Measurements from ENCODE around the gene FUBP1. TPM values are rescaled to one million over a fixed set of nuclear protein-coding genes. Genes with fewer than 3 reads are reported as not detected.

FUBP1 gene
- total RNA-seq, 3 donors from 2014 or later: 86.5 to 105 (median 97.8) TPM

DNA sequence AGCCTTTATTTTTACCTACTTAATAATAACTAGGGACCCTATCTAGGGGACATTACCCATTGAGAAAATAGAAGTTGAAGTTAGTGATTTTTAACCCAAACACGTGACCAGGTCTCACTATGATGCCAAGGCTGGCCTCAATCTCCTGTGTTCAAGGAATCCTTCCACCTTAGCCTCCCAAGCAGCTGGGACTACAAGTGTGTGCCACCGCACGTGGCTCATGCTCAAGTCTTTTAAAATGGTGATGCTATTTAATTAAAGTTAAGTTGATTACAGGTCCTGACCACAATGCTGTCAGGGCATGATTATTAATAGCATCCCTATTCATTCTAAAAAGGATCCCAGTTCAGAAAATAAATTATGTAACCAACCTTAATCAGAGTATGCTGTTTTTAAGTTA, 25.0 kb downstream of the FUBP1 start:
- Histone ChIP-seq H3K9me3 (no peaks in the 10 kb centered on the region), H3K36me3 (ENCODE audit: low read depth) (peaks cover 8% of the 10 kb centered on the region), H3K4me3 (no peak overlapping the region), H3K4me1 (ENCODE audit: low read depth) (no peaks in the 10 kb centered on the region)
- DNase-seq: no peak
- ATAC-seq: no peak
- intact Hi-C loops (cut with DNase I, micrococcal nuclease): no loop called here
- TF ChIP-seq, protein P1, sequence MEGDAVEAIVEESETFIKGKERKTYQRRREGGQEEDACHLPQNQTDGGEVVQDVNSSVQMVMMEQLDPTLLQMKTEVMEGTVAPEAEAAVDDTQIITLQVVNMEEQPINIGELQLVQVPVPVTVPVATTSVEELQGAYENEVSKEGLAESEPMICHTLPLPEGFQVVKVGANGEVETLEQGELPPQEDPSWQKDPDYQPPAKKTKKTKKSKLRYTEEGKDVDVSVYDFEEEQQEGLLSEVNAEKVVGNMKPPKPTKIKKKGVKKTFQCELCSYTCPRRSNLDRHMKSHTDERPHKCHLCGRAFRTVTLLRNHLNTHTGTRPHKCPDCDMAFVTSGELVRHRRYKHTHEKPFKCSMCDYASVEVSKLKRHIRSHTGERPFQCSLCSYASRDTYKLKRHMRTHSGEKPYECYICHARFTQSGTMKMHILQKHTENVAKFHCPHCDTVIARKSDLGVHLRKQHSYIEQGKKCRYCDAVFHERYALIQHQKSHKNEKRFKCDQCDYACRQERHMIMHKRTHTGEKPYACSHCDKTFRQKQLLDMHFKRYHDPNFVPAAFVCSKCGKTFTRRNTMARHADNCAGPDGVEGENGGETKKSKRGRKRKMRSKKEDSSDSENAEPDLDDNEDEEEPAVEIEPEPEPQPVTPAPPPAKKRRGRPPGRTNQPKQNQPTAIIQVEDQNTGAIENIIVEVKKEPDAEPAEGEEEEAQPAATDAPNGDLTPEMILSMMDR (IDR thresholded peaks at IDR 0.05): no peak

DNA sequence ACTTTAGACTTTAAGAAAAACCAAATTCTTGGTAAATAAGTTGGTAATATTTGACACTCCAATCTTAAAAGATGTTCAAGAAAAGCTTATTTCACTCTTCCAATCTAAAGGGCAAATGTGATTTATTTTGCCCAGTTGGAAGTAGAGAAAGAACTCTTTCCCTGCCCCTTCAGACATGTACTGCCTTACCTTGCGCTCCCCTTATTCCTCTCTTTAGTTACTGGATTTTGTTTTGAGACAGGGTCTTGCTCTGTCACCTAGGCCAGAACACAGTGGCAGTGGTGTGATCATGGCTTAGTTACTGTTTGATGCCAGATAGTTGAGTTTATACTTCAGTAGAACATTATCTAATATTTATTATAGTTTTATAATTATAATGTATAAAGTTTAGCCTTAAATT, 27.5 kb downstream of the FUBP1 start:
- H3K36me3 ChIP-seq (ENCODE audit: low read depth): peaks cover 8% of the 10 kb centered on the region

DNA sequence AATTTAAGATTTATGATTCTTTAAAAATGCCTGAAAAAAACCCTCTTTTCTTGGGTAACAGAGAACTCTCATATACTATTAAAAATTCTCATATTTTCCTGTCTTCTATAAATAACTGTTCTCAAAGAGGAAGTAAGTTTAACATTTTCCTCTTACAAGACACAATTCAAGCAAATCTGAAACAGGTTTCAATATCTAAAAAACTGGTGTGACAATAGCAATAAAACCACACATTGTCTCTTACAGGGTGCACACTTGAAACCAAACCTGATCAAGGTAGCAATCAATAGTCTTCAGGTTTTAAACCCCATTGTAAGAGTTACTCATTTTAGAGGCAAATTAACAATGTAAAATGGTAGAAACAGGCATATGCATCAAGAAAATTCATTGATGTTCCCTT, 28.0 kb downstream of the FUBP1 start:
- no peak for ATAC-seq
- DNase-seq: no peak
- intact Hi-C loops (cut with DNase I, micrococcal nuclease): no loop called here
- Histone ChIP-seq H3K4me1 (ENCODE audit: low read depth) (no peaks in the 10 kb centered on the region), H3K9me3 (no peaks in the 10 kb centered on the region), H3K4me3 (no peak overlapping the region), H3K36me3 (ENCODE audit: low read depth) (peaks cover 8% of the 10 kb centered on the region)
- TF ChIP-seq, protein P1 (IDR thresholded peaks at IDR 0.05): no peak

More for the DNA sequence above, 27.5 kb downstream of the FUBP1 start:
- Histone ChIP-seq H3K4me3 (no peak overlapping the region), H3K9me3 (no peaks in the 10 kb centered on the region), H3K4me1 (ENCODE audit: low read depth) (no peaks in the 10 kb centered on the region)
- DNase-seq (no peak), ATAC-seq (no peak)
- TF ChIP-seq, protein P1 (IDR thresholded peaks at IDR 0.05): no peak
- intact Hi-C loops (cut with DNase I, micrococcal nuclease): no loop called here

DNA sequence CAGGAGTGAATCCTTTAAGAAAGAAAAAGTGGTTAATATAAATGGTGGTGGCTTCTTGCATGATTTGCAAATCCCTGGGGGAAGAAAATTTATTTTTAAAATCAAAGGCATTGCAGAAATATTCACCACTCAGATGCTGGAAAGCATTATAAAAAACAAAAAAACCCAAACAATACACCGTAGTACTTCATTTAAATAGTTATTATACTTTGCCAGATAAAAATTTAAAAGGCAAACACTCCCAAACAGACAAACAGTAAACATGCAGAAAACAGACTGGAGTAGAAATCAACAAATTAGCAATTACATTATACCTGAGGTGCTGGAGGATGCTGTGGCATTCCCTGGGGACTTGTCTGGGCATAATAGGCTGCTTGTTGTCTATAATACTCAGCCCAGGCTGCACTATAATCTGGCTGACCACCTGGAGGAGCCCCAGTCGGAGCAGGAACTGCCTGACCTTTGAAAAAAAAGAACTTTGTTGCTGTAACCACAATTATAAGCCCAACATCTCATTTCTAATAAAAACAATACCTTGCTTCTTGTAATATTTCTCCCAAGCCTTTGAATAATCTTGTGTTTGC, 29.9 kb downstream of the FUBP1 start:
- Histone ChIP-seq H3K4me3 (no peak overlapping the region), H3K9me3 (no peaks in the 10 kb centered on the region), H3K4me1 (ENCODE audit: low read depth) (no peaks in the 10 kb centered on the region), H3K36me3 (ENCODE audit: low read depth) (no peaks in the 10 kb centered on the region)
- TF ChIP-seq, protein P1 (IDR thresholded peaks at IDR 0.05): no peak
- ATAC-seq: no peak
- intact Hi-C loops (cut with DNase I, micrococcal nuclease): loop anchor here in 1 of 2 donors (10.0 kb wide), 1 partner anchor 166 kb away; no protein-coding TSS in a partner anchor
- DNase-seq: no peak

DNA sequence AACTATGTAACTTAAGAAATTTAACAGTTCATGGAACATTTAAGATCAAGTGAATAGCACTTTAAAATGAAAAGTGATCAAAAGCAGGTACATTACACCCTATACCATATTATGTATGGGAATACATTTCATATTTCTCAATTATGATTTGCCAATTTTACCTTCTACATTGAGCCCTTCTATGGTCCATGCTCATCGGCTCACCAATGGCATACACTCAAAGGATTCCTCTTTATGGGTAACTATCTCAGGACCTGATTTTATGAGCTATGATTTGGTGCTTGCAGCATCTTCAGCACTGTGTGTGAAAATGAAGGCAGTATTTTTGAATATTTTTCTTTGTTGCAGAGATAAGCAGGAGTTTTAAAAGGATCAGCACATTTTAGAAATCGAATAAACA, 33.5 kb downstream of the FUBP1 start:
- ATAC-seq: no peak
- no peak for DNase-seq
- intact Hi-C loops (cut with DNase I, micrococcal nuclease): loop anchor here in 1 of 2 donors (10.0 kb wide), 1 partner anchor 169 kb away; no protein-coding TSS in a partner anchor

More for the DNA sequence above, 33.5 kb downstream of the FUBP1 start:
- Histone ChIP-seq H3K9me3 (no peaks in the 10 kb centered on the region), H3K4me1 (ENCODE audit: low read depth) (no peaks in the 10 kb centered on the region), H3K36me3 (ENCODE audit: low read depth) (no peaks in the 10 kb centered on the region), H3K4me3 (no peak overlapping the region)
- TF ChIP-seq, protein P1 (IDR thresholded peaks at IDR 0.05): no peak

Data from mucosa of descending colon (tissue), 3 donors.